Measurements from ENCODE around the gene DNER. TPM values are rescaled to one million over a fixed set of nuclear protein-coding genes. Genes with fewer than 3 reads are reported as not detected.

Gene DNER
- total RNA-seq, 8 experiments from 2014 or later: 0.52 to 102 (median 62.3) TPM

DNA sequence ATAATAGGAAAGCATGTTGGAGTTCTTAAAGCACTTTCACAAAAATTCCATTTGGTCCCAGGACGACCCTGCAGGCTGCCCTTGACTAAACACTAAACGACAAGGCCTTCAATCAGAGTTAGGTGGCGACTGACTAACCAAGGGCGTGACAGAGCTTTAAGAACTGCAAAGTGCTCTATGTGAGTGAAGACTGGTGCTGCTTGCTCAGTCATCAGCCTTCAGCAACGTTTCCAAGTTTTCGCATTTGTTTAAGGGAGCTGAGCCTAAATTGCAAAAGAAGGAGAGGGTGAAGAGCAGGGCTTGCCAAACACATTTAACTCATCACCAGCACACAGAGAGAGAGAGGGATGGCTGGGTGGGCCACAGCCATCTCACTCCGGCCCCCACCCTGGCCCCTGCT, 238.6 kb downstream of the DNER start:
- in situ Hi-C loops (cut with MboI; ENCODE audit: low pct_unique_long_range_greater_than_20kb in 2 of 9, low sequenced_read_pairs in 9 of 9, unreplicated experiment in 9 of 9): no loop called here
- peak in 3 of 8 experiments; percentile 74 to 97 (median 92) for ATAC-seq (replicated peaks in 6 of 8)
- WGBS, 10 experiments: 8 to 68% (median 23%) methylated on average over 2 to 6 of the region's 7 CpGs; no CpG with 5 or more reads in 2 of the 10 experiments

DNA sequence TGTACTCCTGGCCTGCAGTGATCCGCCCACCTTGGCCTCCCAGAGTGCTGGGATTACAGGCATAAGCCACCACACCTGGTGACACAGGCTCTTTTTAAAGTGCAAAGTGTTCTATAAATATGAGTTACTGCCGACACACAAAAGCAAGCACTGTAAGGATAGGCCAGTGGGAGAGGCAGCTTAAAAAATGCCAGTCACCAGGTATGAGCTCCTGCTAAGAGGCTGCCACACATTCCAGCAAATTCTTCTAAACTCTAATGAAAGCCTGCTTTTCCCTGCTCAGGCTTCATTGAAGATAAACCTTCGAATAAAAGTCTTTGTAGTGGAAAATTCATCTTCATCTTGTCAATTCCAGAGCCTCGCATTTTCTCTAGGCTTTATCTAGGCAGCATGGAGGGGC, 240.2 kb downstream of the DNER start:
- in situ Hi-C loops (cut with MboI; ENCODE audit: low pct_unique_long_range_greater_than_20kb in 2 of 9, low sequenced_read_pairs in 9 of 9, unreplicated experiment in 9 of 9): no loop called here
- ATAC-seq (replicated peaks in 6 of 8): no peak

More for the DNA sequence above, 238.6 kb downstream of the DNER start:
- no peak overlapping the region for H3K4me3 ChIP-seq
- no peak overlapping the region for H3K27ac ChIP-seq
- no peaks in the 10 kb centered on the region for H3K4me1 ChIP-seq (replicated peaks in 1 of 2)

DNA sequence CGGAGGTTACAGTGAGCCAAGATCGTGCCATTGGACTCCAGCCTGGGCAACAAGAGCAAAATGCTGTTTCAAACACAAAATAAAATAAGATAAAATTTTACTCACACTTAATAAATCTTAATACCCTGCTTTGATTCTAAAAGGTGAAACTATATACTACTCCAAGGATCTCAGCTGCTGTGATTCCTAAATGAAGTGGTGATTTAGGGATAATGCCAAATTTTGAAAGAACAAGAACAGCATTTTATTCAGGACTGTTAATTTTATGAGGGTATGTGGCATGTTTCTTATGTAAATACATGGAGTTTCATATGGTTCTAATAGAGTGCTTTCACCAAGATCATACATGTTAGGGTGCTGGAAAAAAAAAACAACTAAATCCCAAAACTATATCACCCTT, 243.6 kb downstream of the DNER start:
- H3K4me3 ChIP-seq: no peak overlapping the region
- in situ Hi-C loops (cut with MboI; ENCODE audit: low pct_unique_long_range_greater_than_20kb in 2 of 9, low sequenced_read_pairs in 9 of 9, unreplicated experiment in 9 of 9): no loop called here
- ATAC-seq (replicated peaks in 6 of 8): no peak
- H3K4me1 ChIP-seq (replicated peaks in 1 of 2): no peaks in the 10 kb centered on the region
- WGBS, 10 experiments: 79 to 95% (median 93%) methylated on average over 2 of the region's 2 CpGs; no CpG with 5 or more reads in 7 of the 10 experiments
- no peak overlapping the region for H3K27ac ChIP-seq

More for the DNA sequence above, 240.2 kb downstream of the DNER start:
- H3K4me1 ChIP-seq (replicated peaks in 1 of 2): no peaks in the 10 kb centered on the region
- no peak overlapping the region for H3K27ac ChIP-seq
- WGBS, 10 experiments: 20 to 81% (median 67%) methylated on average over 1 to 4 of the region's 4 CpGs; no CpG with 5 or more reads in 2 of the 10 experiments
- no peak overlapping the region for H3K4me3 ChIP-seq

DNA sequence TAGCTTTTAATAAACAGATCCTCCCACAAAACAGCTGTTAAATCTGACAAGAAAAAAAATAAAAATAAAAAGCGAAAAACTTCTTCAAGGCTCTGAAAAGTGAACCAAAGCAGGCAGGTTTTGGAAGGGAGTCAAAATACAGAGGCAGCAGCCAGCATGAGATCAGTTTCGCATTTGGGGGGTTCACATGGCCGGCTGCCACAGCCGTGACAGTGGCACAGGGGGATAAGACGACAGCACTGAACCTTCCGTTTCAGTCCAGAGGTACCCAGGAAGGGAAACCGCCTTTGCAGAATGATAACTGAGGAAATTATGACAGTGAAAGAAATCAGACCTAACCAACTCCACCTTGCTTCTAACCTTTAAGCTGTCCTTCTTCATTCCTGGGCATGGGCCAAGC, 246.6 kb downstream of the DNER start:
- in situ Hi-C loops (cut with MboI; ENCODE audit: low pct_unique_long_range_greater_than_20kb in 2 of 9, low sequenced_read_pairs in 9 of 9, unreplicated experiment in 9 of 9): no loop called here
- no peak for ATAC-seq (replicated peaks in 6 of 8)
- H3K4me1 ChIP-seq (replicated peaks in 1 of 2): no peaks in the 10 kb centered on the region
- no peak overlapping the region for H3K4me3 ChIP-seq
- WGBS, 10 experiments: 24 to 100% (median 74%) methylated on average over 1 to 7 of the region's 7 CpGs
- H3K27ac ChIP-seq: no peak overlapping the region

DNA sequence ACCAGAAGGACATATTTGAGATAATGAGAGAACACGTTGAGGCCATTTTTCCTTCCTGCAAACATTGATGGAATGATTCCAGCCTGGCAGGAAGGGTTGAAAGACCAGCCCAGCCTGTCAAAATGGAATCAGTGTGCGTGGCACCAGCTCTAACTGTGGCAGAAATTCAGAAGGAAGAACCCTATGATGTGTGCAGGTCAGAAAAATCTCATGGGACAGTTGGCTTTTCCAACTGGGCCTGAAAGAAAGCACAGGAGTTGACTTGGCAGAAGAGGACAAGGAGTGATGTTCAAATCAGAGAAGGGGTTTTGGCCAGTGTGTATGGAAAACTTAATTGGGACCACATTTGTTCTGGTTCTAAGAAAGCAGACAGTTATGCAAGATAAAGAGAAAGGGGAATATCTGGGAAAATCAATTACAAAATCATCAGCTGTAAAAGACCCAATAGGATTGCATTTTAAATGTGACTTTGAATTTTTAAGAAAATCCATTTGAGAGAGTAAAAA, 250.5 kb downstream of the DNER start:
- 0 to 100% (median 74%) methylated on average over 1 to 2 of the region's 2 CpGs; no CpG with 5 or more reads in 4 of the 10 experiments for WGBS, 10 experiments
- ATAC-seq (replicated peaks in 6 of 8): no peak

DNA sequence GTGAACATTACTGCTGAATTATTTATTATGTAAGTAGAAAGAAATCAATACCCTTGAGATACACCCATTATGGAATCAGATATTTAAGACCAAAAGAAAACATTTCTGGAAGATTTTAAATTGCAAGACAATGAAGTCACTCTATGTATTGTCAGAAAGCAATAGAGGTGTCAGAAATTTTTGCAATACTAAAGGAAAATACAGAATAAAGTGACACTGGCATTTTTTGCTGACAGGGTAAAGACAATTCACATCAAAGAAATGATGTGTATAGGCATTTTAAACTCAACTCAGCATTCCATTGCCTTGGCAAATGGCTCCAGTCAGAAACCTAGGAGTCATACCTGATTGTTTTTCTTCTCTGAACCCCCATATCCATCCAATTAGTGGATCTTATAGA, 252.2 kb downstream of the DNER start:
- no peak overlapping the region for H3K27ac ChIP-seq
- no peaks in the 10 kb centered on the region for H3K4me1 ChIP-seq (replicated peaks in 1 of 2)
- in situ Hi-C loops (cut with MboI; ENCODE audit: low pct_unique_long_range_greater_than_20kb in 2 of 9, low sequenced_read_pairs in 9 of 9, unreplicated experiment in 9 of 9): no loop called here
- H3K4me3 ChIP-seq: no peak overlapping the region
- no peak for ATAC-seq (replicated peaks in 6 of 8)

More for the DNA sequence above, 250.5 kb downstream of the DNER start:
- H3K4me1 ChIP-seq (replicated peaks in 1 of 2): no peaks in the 10 kb centered on the region
- no peak overlapping the region for H3K4me3 ChIP-seq
- H3K27ac ChIP-seq: no peak overlapping the region
- in situ Hi-C loops (cut with MboI; ENCODE audit: low pct_unique_long_range_greater_than_20kb in 2 of 9, low sequenced_read_pairs in 9 of 9, unreplicated experiment in 9 of 9): no loop called here

DNA sequence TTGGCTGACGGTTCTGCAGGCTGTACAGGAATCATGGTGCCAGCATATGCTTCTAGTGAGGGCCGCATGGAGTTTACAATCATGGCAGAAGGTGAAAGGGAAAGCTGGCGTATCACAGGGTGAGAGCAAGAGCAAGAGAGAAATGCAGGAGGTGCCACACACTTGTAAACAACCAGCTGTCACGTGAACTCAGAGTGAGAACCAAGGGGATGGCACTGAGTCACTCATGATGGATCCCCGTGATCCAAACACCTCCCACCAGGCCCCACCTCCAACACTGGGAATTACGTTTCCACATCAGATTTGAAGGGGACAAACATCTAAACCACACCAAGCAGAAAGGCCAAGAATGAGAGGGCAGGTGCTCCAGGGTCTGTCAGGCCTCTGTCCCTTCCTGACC, 258.3 kb downstream of the DNER start:
- Histone ChIP-seq H3K27ac (no peak overlapping the region), H3K4me3 (no peak overlapping the region), H3K4me1 (replicated peaks in 1 of 2) (peaks cover 0 to 8% of the 10 kb centered on the region in 2 donors)
- in situ Hi-C loops (cut with MboI; ENCODE audit: low pct_unique_long_range_greater_than_20kb in 2 of 9, low sequenced_read_pairs in 9 of 9, unreplicated experiment in 9 of 9): no loop called here
- WGBS, 10 experiments: 71 to 100% (median 91%) methylated on average over 1 to 6 of the region's 6 CpGs; no CpG with 5 or more reads in 1 of the 10 experiments
- ATAC-seq (replicated peaks in 6 of 8): no peak

DNA sequence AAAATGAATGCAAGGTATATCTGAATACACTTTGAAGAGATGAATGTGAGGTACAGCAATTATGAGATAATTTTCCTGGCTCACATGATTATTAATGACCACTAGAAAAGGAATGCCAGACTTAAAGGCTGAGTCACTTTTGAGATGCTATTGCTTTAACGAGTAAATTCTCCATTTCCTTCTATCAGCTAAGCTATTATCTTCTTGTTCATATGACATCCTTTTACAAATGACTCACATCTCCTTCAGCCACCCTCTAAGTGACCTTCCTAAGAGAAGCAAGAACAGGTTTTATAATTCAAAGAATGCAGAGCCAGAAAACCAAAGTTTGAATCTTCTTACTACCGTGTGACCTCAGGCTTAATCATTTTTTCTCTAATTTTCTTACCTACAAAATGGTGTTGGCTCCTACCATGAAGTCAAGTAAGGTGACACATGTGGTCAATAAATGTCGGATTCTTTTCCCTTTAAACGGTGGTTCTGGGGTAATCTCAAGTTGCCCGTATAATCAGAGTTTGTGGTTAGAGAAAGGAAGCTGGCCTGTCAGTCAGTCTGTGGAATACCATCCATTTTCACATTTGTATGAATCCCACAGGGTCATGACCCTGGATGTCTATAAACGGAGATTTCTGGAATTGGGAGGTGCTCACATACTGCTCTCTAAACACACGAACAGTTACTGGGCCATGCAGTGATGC, 259.3 kb downstream of the DNER start:
- Histone ChIP-seq H3K4me3 (no peak overlapping the region), H3K27ac (no peak overlapping the region), H3K4me1 (replicated peaks in 1 of 2) (peaks cover 0 to 11% of the 10 kb centered on the region in 2 donors)
- 5 to 89% (median 78%) methylated on average over 3 to 7 of the region's 7 CpGs for WGBS, 10 experiments
- in situ Hi-C loops (cut with MboI; ENCODE audit: low pct_unique_long_range_greater_than_20kb in 2 of 9, low sequenced_read_pairs in 9 of 9, unreplicated experiment in 9 of 9): no loop called here
- ATAC-seq (replicated peaks in 6 of 8): peak in 6 of 8 experiments; percentile 36 to 71 (median 62)

DNA sequence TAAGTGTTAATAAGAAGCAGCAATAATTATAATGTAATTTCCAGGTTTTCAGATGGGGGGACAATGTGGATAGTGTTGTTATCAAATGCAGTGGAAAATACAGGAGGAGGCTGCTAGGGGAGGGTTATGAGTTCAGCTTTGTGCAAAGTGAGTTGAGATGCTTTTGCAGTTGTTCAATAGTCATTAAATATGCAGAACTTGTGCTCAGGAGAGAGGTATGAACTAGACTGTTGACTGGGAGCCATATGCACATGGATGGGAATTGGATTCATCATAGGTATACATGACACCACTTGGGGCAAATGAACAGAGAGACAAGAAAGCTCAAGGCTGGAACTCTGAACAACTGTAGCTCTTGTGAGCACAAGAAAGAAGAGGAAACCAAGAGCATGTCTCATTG, 261.1 kb downstream of the DNER start:
- Histone ChIP-seq H3K27ac (no peak overlapping the region), H3K4me1 (replicated peaks in 1 of 2) (peaks cover 0 to 11% of the 10 kb centered on the region in 2 donors), H3K4me3 (no peak overlapping the region)
- peak in 2 of 8 experiments; percentile 59 to 64 for ATAC-seq (replicated peaks in 6 of 8)
- in situ Hi-C loops (cut with MboI; ENCODE audit: low pct_unique_long_range_greater_than_20kb in 2 of 9, low sequenced_read_pairs in 9 of 9, unreplicated experiment in 9 of 9): no loop called here

DNA sequence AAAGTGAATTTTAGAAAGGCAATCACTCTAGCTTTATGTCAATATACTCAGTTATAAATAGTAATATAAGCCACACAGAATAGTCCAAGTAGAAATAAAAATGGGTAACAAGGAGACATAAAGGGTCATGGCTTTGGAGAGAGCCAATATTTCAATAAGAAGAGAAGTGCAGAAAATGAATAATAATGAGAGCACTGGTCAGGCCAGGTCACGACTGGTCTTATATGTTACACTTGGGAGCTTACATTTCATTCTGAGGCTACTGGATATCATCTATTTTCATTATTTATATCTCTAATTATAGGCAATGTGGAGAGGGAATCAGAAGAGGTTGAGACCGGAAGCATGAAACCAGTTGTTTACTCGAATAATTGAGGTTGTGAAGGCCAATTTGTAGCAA, 262.5 kb downstream of the DNER start:
- Histone ChIP-seq H3K27ac (no peak overlapping the region), H3K4me3 (no peak overlapping the region), H3K4me1 (replicated peaks in 1 of 2) (peaks cover 0 to 11% of the 10 kb centered on the region in 2 donors)
- WGBS, 10 experiments: 50 to 100% (median 79%) methylated on average over 1 to 3 of the region's 3 CpGs; no CpG with 5 or more reads in 1 of the 10 experiments
- in situ Hi-C loops (cut with MboI; ENCODE audit: low pct_unique_long_range_greater_than_20kb in 2 of 9, low sequenced_read_pairs in 9 of 9, unreplicated experiment in 9 of 9): no loop called here
- ATAC-seq (replicated peaks in 6 of 8): peak in 3 of 8 experiments; percentile 51 to 83 (median 57)

DNA sequence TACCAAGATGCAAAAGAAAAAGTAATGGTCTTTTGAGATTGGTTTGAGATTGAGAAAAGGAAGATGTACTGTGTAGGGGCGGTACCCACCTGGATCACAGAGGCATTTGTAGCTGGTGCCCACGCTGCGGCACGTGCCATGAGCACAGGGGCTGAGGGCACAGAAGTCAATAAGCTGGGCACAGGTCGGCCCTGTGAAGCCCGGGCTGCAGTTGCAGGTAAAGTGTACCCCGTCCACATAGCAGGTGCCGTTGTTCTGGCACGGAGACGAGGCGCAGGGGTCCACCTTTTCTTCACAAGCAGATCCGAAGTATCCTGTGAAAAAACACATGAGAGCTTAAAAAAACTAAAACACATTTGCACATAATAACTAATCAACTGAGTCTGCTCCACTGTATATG, 267.1 kb downstream of the DNER start:
- Histone ChIP-seq H3K27ac (no peak overlapping the region), H3K4me1 (replicated peaks in 1 of 2) (peaks cover 0 to 9% of the 10 kb centered on the region in 2 donors), H3K4me3 (no peak overlapping the region)
- WGBS, 10 experiments: 40 to 100% (median 98%) methylated on average over 1 to 12 of the region's 12 CpGs; no CpG with 5 or more reads in 4 of the 10 experiments
- in situ Hi-C loops (cut with MboI; ENCODE audit: low pct_unique_long_range_greater_than_20kb in 2 of 9, low sequenced_read_pairs in 9 of 9, unreplicated experiment in 9 of 9): loop anchor here in 1 of 9 experiments (25.0 kb wide), 1 partner anchor 140 kb away; no protein-coding TSS in a partner anchor
- ATAC-seq (replicated peaks in 6 of 8): no peak

DNA sequence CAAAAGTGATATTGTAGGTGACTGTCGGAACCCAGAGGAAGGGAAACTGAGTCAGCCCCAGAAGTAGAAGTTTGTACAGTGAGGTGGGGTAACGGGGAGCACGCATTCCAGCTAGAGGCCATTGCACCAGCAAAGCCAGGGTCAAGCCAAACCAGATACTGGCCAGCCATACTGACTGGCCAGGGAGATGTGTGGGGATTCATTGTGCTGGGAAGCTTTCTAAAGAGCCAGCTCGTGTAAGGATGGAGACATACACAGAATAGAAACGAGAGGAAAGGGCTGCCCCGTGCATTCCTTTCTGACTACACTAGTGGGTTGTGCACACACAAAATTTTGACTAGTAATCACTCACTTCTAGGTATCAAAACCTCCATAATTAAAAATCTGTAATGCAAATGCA, 268.0 kb downstream of the DNER start:
- 40 to 93% (median 74%) methylated on average over 1 to 4 of the region's 6 CpGs; no CpG with 5 or more reads in 1 of the 10 experiments for WGBS, 10 experiments
- Histone ChIP-seq H3K27ac (no peak overlapping the region), H3K4me1 (replicated peaks in 1 of 2) (peaks cover 0 to 5% of the 10 kb centered on the region in 2 donors), H3K4me3 (no peak overlapping the region)
- in situ Hi-C loops (cut with MboI; ENCODE audit: low pct_unique_long_range_greater_than_20kb in 2 of 9, low sequenced_read_pairs in 9 of 9, unreplicated experiment in 9 of 9): loop anchor here in 1 of 9 experiments (25.0 kb wide), 1 partner anchor 141 kb away; no protein-coding TSS in a partner anchor
- ATAC-seq (replicated peaks in 6 of 8): peak in 2 of 8 experiments; percentile 4 to 58

DNA sequence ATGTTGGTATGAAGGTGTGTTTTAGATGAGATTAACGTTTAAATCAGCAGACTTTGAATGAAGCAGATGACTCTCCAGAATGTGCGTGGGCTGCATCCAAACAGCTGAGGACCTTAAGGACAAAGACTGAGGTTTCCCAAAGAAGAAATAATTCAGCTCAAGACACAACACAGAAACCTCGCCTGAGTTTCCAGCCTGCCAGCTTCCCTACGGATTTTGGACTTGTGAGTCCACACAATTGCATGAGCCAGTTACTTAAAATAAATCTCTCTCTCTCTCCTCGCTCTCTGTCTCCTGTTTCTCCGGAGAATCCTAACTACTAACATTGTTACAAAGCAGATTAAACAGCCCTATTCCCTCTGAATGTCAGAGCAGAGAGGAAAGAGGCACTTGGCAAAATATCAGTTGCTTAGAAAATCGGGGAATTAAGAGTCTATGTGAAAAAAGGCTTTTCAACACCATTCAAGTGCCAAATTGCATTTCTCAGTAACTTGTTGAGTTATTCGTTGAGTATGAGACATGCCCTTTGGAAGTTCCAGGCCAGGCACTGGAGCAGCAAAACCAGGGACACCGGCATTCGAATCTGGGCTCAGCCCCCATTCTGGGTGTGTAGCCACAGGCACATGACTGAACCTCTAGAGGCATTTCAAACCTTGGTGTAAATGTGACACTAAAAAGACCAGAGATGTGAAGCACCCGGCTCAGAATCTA, 268.7 kb downstream of the DNER start:
- peak in 3 of 8 experiments; percentile 18 to 44 (median 43) for ATAC-seq (replicated peaks in 6 of 8)
- H3K27ac ChIP-seq: no peak overlapping the region
- 6 to 89% (median 77%) methylated on average over 3 to 8 of the region's 11 CpGs; no CpG with 5 or more reads in 1 of the 10 experiments for WGBS, 10 experiments
- H3K4me3 ChIP-seq: no peak overlapping the region
- in situ Hi-C loops (cut with MboI; ENCODE audit: low pct_unique_long_range_greater_than_20kb in 2 of 9, low sequenced_read_pairs in 9 of 9, unreplicated experiment in 9 of 9): loop anchor here in 1 of 9 experiments (25.0 kb wide), 1 partner anchor 142 kb away; no protein-coding TSS in a partner anchor
- no peaks in the 10 kb centered on the region for H3K4me1 ChIP-seq (replicated peaks in 1 of 2)

Measured in motor neuron (in vitro differentiated cells).